HCT116 (cell line): Measurements from ENCODE around the gene SERINC4. TPM values are rescaled to one million over a fixed set of nuclear protein-coding genes. Genes with fewer than 3 reads are reported as not detected.

ENCODE experiments used
- ATAC-seq: fragments of 200-7000 bp; cut with Tn5 transposase; 2 replicates; pipeline ENCODE4 v1.9.1; 2020; ENCODE audit warnings: mild to moderate bottlenecking, moderate library complexity
- BruUV-seq: library from RNA; stranded (reverse); fragments of 400-500 nt; replicated peaks from 2 replicates; lab custom pipeline; 2021; lab: Mats Ljungman, UMichigan
- CTCF ChIA-PET: fragments of 300-600 bp; sonication (Branson Sonifier 250); formaldehyde crosslinking; loops from one replicate; lab custom pipeline; 2021; ENCODE audit warnings: antibody characterized with exemption; lab: Charles Lee
- POLR2A ChIA-PET: fragments of 300-600, 350-600 bp; sonication (Branson Sonifier 250); formaldehyde crosslinking; loops from one replicate; lab custom pipeline; 2021; ENCODE audit warnings: antibody characterized with exemption; lab: Charles Lee
- RAD21 ChIA-PET, 2 experiments: fragments of 300-600 bp; sonication (Branson Sonifier 250); formaldehyde crosslinking; loops; one replicate each; lab custom pipeline; 2023; ENCODE audit warnings: low total read pairs in 2 of 2; ENCODE audit not compliant: uncharacterized antibody in 2 of 2, unreplicated experiment in 2 of 2, low non-redundant PET in 1 of 2; lab: Charles Lee
- DNase-seq: peaks from one replicate; pipeline ENCODE4 v3.0.0-alpha.2; 2010; ENCODE audit warnings: low read depth, low spot score
- H2AFZ ChIP-seq: fragments of 200-600 bp; shearing (Covaris generic), sonication (generic); 2 replicates; pipeline ENCODE4 v1.6.1; 2017; ENCODE audit warnings: low read depth, mixed run types, mixed read lengths, antibody characterized with exemption, low read length; ENCODE audit not compliant: poor library complexity, severe bottlenecking
- H3K27ac ChIP-seq: 2 replicates; pipeline ENCODE4 v1.5.1; 2012; ENCODE audit warnings: low read depth, low read length
- H3K27me3 ChIP-seq: fragments of 200-600 bp; sonication (generic); 2 replicates; pipeline ENCODE4 v1.6.1; 2016; ENCODE audit warnings: mixed run types, low read length, mixed read lengths; ENCODE audit not compliant: insufficient read depth
- H3K36me3 ChIP-seq, 2 experiments: fragments of 200-500 bp in 1 of 2; fragments of 200-600 bp in 1 of 2; sonication (Bioruptor generic) in 1 of 2; sonication (generic) in 1 of 2; 2 replicates each; pipeline versions ENCODE4 v1.5.1 to v1.6.1; 2014 to 2016; ENCODE audit warnings: low read length in 2 of 2, inconsistent platforms in 1 of 2, mixed read lengths in 1 of 2, mixed run types in 1 of 2; ENCODE audit not compliant: insufficient read depth in 2 of 2, control insufficient read depth in 1 of 2
- H3K4me1 ChIP-seq, 2 experiments: fragments of 200-600 bp in 1 of 2; sonication (generic) in 1 of 2; 2 replicates each; pipeline versions ENCODE4 v1.5.1 to v1.6.1; 2012 to 2017; ENCODE audit warnings: low read length in 2 of 2, inconsistent platforms in 1 of 2, mild to moderate bottlenecking in 1 of 2, mixed read lengths in 1 of 2, mixed run types in 1 of 2, moderate library complexity in 1 of 2; ENCODE audit not compliant: insufficient read depth in 2 of 2, control insufficient read depth in 1 of 2
- H3K4me2 ChIP-seq: fragments of 200-600 bp; sonication (generic); 2 replicates; pipeline ENCODE4 v1.6.1; 2017; ENCODE audit warnings: mixed run types, low read length, mixed read lengths
- H3K4me3 ChIP-seq, 2 experiments: fragments of 200-600 bp in 1 of 2; sonication (generic) in 1 of 2; replicated peaks in 1 of 2; 2 replicates each; pipeline ENCODE4 v1.5.1; 2011 to 2016; ENCODE audit warnings: low read length in 2 of 2, control low read depth in 1 of 2, low read depth in 1 of 2, mild to moderate bottlenecking in 1 of 2, mixed read lengths in 1 of 2, mixed run types in 1 of 2
- H3K79me2 ChIP-seq: fragments of 200-600 bp; sonication (generic); 2 replicates; pipeline ENCODE4 v1.6.1; 2017; ENCODE audit warnings: mild to moderate bottlenecking, mixed run types, low read length, moderate library complexity, mixed read lengths; ENCODE audit not compliant: insufficient read depth
- H3K9ac ChIP-seq: fragments of 200-600 bp; sonication (generic); 2 replicates; pipeline ENCODE4 v1.6.1; 2016; ENCODE audit warnings: low read length, mixed read lengths
- H3K9me2 ChIP-seq: fragments of 200-600 bp; sonication (generic), shearing (Covaris generic); 2 replicates; pipeline ENCODE4 v1.6.1; 2017; ENCODE audit warnings: mixed run types, mild to moderate bottlenecking, moderate library complexity; ENCODE audit not compliant: insufficient read depth
- H3K9me3 ChIP-seq, 2 experiments: fragments of 200-500 bp in 1 of 2; fragments of 200-600 bp in 1 of 2; sonication (Bioruptor generic) in 1 of 2; sonication (generic) in 1 of 2; 2 replicates each; pipeline ENCODE4 v1.6.1; 2014 to 2017; ENCODE audit warnings: low read length in 2 of 2, mixed read lengths in 2 of 2, inconsistent platforms in 1 of 2, low read depth in 1 of 2, mild to moderate bottlenecking in 1 of 2, mixed run types in 1 of 2, moderate library complexity in 1 of 2; ENCODE audit not compliant: control insufficient read depth in 1 of 2, insufficient read depth in 1 of 2
- H4K20me1 ChIP-seq: fragments of 200-600 bp; sonication (generic), shearing (Covaris generic); 2 replicates; pipeline ENCODE4 v1.6.1; 2017; ENCODE audit warnings: mixed run types, mild to moderate bottlenecking, moderate library complexity; ENCODE audit not compliant: insufficient read depth
- ATF3 ChIP-seq: IDR thresholded peaks from 2 replicates; pipeline ENCODE4 v1.6.1; 2012
- CEBPB ChIP-seq: IDR thresholded peaks from 2 replicates; pipeline ENCODE4 v1.6.1; 2012; ENCODE audit warnings: low read depth
- CTCF ChIP-seq, 3 experiments: fragments of 200-600 bp in 1 of 3; sonication (generic) in 1 of 3; IDR thresholded peaks in 2 of 3; conservative IDR thresholded peaks in 1 of 3; 2 replicates each; pipeline ENCODE4 v1.5.1; 2012 to 2017; ENCODE audit warnings: low read depth in 2 of 3, low read length in 2 of 3, antibody characterized with exemption in 1 of 3, borderline replicate concordance in 1 of 3, control low read depth in 1 of 3, mild to moderate bottlenecking in 1 of 3, mixed read lengths in 1 of 3, mixed run types in 1 of 3, moderate library complexity in 1 of 3; ENCODE audit not compliant: insufficient read depth in 1 of 3
- EGR1 ChIP-seq: IDR thresholded peaks from 2 replicates; pipeline ENCODE4 v1.6.1; 2012; ENCODE audit warnings: low read depth
- EZH2phosphoT487 ChIP-seq: fragments of 200-600 bp; IDR thresholded peaks from 2 replicates; pipeline ENCODE4 v1.6.1; 2018; ENCODE audit warnings: antibody characterized with exemption, borderline replicate concordance
- POLR2A ChIP-seq: IDR thresholded peaks from 2 replicates; pipeline ENCODE4 v1.7.0; 2011; ENCODE audit warnings: borderline replicate concordance; ENCODE audit not compliant: insufficient read depth, insufficient read length; ENCODE audit errors: extremely low read depth
- POLR2AphosphoS5 ChIP-seq: IDR thresholded peaks from 2 replicates; pipeline ENCODE4 v1.6.1; 2011; ENCODE audit warnings: mild to moderate bottlenecking, low read depth, low read length, moderate library complexity
- RAD21 ChIP-seq: IDR thresholded peaks from 2 replicates; pipeline ENCODE4 v1.6.1; 2012; ENCODE audit warnings: low read depth, mild to moderate bottlenecking
- REST ChIP-seq: IDR thresholded peaks from 2 replicates; pipeline ENCODE4 v1.6.1; 2012; ENCODE audit warnings: low read depth
- TCF7L2 ChIP-seq: IDR thresholded peaks from 2 replicates; pipeline ENCODE4 v1.7.0; 2011; ENCODE audit warnings: borderline replicate concordance, inconsistent platforms; ENCODE audit not compliant: insufficient read depth, insufficient read length; ENCODE audit errors: extremely low read depth
- YY1 ChIP-seq: IDR thresholded peaks from 2 replicates; pipeline ENCODE4 v1.6.1; 2011; ENCODE audit warnings: low read length, low read depth, moderate library complexity, mild to moderate bottlenecking; ENCODE audit not compliant: insufficient replicate concordance; ENCODE audit errors: extremely low read depth
- ZBTB33 ChIP-seq: IDR thresholded peaks from 2 replicates; pipeline ENCODE4 v1.6.1; 2011; ENCODE audit warnings: mild to moderate bottlenecking, low read length, moderate library complexity; ENCODE audit not compliant: insufficient replicate concordance; ENCODE audit errors: extremely low read depth
- intact Hi-C: fragments of 100-400 bp; cut with micrococcal nuclease; formaldehyde crosslinking; loops from 2 replicates; pipeline ENCODE4 v1.10.0; 2022
- total RNA-seq: library from RNA; stranded (reverse); gene quantifications from one replicate; pipeline ENCODE4 v1.2.1, GENCODE V29; 2021; ENCODE audit not compliant: unreplicated experiment

The SERINC4 gene
- total RNA-seq, 1 experiment from 2014 or later = 0.12 TPM

DNA sequence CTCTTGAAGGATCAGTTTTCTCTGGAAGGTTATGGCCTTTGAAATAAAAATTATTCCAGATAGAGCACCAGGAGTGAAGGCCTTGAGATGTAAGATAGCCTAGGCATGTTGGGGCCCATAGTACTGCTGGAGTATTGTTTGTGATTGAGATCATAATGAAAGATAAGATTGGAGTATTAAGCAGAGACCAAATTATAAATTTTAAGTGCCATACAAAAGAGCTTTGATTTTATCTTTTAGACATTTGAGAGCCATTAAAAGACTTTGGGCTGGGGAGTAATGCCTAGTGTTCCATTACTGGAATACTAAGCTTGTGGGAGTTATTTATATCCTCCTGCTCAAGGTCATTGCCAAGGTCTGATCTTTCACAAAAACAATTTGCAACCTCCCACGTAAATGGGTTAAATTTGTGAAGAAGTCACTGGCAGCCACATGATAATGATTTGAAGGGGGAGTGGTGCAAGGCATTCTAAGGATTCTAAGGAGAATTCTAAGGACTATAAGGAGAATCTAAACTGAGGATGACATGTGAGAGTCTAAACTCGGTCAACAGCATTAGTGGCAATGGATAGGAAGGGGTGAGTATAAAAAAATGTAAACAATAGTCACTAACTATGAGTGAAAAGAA, 36.1 kb downstream of the SERINC4 start:
- no peaks in the 10 kb centered on the region for H3K27me3 ChIP-seq
- H3K9me3 ChIP-seq = no peaks in the 10 kb centered on the region
- H4K20me1 ChIP-seq = no peaks in the 10 kb centered on the region
- no peak overlapping the region for H3K27ac ChIP-seq
- H3K4me3 ChIP-seq = no peak overlapping the region
- ChIA-PET RAD21 (no interaction called here), CTCF (no interaction called here), POLR2A (no interaction called here)
- DNase-seq (no peak), ATAC-seq (no peak)
- H3K9ac ChIP-seq = no peak overlapping the region
- peaks cover 45 to 58% of the 10 kb centered on the region in 2 experiments for H3K36me3 ChIP-seq
- H3K9me2 ChIP-seq = no peaks in the 10 kb centered on the region
- H2AFZ ChIP-seq = no peak overlapping the region
- intact Hi-C loops = no loop called here
- BruUV-seq = no TSS peak
- H3K79me2 ChIP-seq = peaks cover 23% of the 10 kb centered on the region
- no peaks in the 10 kb centered on the region for H3K4me1 ChIP-seq
- H3K4me2 ChIP-seq = no peak overlapping the region
- TF ChIP-seq YY1 = no peak
- TF ChIP-seq EZH2phosphoT487 = no peak
- no peak for TF ChIP-seq POLR2AphosphoS5

DNA sequence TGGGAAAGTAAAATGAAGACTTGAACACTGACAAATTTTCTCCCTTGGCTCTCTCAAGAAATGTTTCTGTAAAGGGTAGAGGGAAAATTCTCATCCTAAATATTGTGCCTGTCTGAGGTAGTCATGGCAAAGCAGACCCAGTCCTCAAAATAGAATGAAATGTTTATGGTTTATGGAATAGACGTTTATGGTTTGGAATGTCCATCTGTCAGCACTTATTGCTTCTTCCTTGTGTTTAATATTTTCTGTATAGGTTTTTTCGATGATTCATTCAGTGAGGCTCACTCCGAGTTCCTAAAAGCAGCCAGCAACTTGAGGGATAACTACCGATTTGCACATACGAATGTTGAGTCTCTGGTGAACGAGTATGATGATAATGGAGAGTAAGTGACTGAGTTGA, 37.2 kb downstream of the SERINC4 start:
- Histone ChIP-seq H3K4me1 (no peaks in the 10 kb centered on the region), H3K79me2 (peaks cover 23% of the 10 kb centered on the region), H3K9me2 (no peaks in the 10 kb centered on the region), H3K4me3 (no peak overlapping the region), H3K9me3 (no peaks in the 10 kb centered on the region), H3K36me3 (peaks cover 51 to 53% of the 10 kb centered on the region in 2 experiments), H4K20me1 (no peaks in the 10 kb centered on the region), H3K27ac (no peak overlapping the region), H3K4me2 (no peak overlapping the region), H3K27me3 (no peaks in the 10 kb centered on the region), H2AFZ (no peak overlapping the region), H3K9ac (no peak overlapping the region)
- ChIA-PET CTCF (no interaction called here), RAD21 (no interaction called here), POLR2A (no interaction called here)
- intact Hi-C loops = no loop called here
- BruUV-seq = no TSS peak
- DNase-seq (no peak), ATAC-seq (no peak)
- no peak for TF ChIP-seq ZBTB33
- TF ChIP-seq ATF3 = no peak
- TF ChIP-seq CEBPB = no peak
- TF ChIP-seq RAD21 = no peak
- no peak for TF ChIP-seq CTCF (IDR thresholded peaks at IDR 0.05 in 2 of 3, conservative IDR thresholded peaks at IDR 0.05 in 1 of 3; ENCODE audit: borderline replicate concordance in 1 of 3, insufficient read depth in 1 of 3, low read depth in 2 of 3, low read length in 2 of 3)
- TF ChIP-seq TCF7L2 = no peak
- no peak for TF ChIP-seq POLR2A
- no peak for TF ChIP-seq EGR1
- TF ChIP-seq REST = no peak
